GM21529 (cell line): ENCODE measurements around the gene PGAM2.

Experiments used
- ATAC-seq: cut with Tn5 transposase; IDR thresholded peaks from one replicate; pipeline ENCODE4 v1.9.1; 2021; ENCODE audit not compliant: unreplicated experiment

Gene PGAM2

DNA sequence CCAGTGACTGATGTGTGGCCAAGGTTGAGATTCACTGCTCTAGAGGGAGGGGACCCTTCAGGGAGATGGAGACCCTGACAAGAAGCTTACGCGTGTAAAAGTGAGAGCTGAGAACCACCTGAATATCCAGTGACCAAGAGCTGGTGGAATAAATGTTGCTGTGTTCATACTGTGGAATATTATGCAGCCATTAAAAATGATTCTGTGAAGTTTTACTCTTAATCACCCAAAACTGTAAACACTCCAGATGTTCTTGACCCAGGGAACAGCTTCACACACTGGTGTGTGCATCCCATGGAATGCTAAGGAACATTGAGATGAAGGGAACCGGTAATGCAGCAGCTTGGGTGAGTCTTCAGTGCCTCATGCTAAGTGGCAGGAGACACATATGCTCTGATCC, 21.3 kb upstream of the PGAM2 start:
- ATAC-seq, result no peak

DNA sequence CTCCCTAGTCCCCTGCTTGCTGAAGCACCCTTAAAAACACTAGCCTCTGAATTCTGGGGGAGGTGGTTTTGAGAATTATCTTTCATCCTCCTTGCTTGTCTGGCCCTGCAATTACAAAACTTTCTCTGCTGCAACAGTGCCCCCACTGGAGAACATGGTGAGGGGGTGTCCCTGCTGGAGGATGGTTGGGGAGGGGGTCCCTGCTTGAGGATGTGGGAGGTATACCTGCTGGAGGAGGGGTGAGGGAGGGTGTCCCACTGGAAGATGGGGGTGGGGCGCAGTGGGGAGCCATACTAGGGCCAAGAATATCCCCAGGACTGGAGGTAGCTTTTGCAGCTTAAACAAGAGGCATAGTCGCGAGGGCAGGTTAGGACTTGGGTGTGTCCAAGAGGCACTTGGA, 20.2 kb upstream of the PGAM2 start:
- no peak for ATAC-seq

DNA sequence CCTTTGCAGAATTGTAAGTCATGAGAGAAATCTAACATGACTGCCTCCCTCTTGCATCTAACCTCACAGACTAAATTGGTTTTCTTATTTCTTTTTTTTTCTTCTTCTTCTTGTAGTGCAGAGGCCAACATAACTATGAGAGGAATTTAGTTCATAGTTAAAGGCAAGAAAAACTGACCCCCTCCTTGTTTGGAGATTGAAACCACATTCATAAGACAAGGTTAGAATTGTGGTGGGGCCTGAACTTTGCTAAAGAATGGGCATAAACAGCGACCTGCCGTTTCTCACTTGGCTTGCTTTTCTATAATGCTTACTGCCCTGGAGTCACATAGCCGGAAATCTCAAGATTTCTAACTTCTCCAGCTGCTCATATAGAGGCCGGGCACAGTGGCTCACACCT, 19.3 kb upstream of the PGAM2 start:
- ATAC-seq, result no peak

DNA sequence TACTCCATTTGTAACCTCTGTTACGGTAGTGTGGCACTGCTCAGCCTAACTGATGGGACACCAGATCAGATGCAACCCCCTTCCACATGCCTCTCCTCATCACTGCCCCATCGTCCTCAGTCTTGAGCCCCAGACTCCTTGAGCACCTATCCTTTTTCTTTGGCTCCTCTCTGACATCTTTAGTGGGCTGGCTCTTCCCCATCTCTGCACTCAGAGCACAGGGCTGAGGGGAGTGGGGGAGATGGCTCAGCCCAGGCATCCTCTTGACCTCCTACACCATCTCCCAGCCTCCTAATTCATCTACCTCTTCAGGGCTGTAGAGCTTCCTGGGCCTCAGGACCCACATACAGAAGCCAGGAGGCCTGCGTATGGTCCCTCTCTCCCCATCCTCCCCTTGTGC, 18.4 kb upstream of the PGAM2 start:
- ATAC-seq, result no peak

DNA sequence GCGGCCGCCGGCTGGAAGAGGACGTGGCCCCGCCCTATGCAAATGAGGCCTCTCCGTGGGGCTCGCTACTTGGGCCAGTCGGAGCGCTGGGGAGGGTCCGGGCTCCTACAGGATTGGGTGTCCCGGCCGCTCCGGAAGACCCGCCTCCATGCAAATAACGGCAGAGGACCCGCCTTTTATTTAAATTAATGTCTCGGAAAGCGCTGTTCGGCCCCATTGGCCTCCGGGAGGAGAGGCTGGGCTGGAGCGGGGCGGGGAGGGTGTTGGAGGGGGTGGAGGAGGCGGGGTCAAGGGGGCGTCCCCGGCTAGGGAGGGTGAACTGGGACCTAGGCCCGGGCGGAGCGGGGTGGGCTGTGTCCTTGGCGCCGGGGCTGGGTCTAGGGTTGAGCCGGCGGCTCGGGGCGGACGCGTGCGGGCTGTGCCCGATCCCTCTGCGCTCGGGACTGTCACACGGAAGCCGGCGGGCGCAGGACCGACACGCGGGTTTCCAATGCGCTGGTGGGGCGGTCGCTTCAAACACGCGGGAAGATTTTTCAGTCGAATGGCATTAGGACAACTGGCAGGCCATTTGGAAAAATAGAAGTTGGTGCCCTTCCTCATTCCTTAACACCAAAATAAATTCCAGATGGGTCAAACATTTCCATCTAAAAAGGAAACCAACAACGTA, 17.3 kb upstream of the PGAM2 start:
- peak; percentile 91 for ATAC-seq

DNA sequence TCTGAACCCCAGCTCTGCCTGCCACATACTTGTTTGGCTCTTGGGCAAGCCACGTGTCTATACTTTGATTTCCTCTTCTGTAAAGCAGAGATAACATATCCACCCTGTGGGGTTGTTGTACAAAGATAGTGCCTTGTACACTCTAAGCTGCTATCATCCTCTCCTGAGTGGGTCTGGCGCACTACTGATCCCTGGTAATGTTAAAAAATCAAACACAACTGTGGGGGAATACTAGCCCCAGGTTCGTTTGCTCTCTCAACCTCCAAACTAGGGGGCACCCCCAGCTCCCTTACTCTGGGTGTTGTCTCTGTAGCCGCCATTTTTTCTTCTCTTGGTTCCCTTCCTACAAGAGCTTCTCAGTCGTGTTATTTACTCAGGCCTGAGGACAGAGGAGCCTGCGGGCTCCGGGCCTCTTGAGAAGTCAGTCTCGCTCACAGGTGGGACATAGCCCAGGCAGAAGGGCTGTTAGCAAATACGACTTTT, 15.9 kb upstream of the PGAM2 start:
- no peak for ATAC-seq

DNA sequence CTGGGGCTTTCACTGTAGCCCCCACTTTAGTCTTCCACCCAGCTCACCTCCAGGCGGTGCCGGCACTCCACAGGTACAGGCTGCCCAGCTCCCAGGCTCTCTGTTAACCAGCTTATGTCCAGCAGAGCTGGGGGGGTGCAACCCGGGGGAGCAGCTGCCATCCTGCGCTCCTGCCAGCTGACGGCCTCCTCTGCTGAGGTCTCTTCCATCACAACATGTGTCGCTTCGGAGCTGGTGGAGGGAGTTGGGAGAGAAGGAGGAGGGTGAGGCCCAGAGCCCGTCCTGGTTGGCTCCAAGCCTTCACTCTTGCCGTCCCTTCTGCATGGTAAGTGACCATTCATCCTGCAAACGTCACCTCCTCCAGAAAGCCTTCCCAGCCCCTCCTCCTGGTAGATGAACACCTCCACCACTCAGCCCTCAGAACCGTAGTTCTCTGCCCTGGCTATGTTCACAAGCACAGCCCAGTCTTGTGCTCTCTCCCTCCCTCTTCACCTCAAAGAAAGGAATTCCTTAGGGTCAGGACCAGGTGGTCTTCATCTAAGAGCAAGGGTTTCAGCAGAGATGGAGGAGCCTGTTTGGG, 15.4 kb upstream of the PGAM2 start:
- no peak for ATAC-seq

DNA sequence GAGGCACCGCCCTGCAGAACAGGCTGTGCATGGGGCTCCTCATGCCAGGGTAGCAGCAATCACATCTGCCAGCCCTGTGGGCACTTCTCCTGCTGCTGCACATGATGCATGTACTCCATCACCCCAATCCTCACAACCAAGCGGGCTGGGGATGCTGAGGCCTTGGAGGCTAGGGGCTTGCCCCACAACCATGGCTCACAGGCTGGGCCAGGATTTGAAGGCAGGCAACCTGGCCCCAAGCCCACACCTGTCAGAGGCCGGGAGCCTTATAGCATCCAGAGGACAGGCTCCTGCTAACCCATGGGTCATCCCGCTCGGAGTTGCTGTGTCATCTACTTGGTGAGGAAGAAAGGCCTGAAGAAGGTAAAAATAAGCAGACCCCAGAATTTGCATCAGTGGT, 14.8 kb upstream of the PGAM2 start:
- ATAC-seq, result no peak

DNA sequence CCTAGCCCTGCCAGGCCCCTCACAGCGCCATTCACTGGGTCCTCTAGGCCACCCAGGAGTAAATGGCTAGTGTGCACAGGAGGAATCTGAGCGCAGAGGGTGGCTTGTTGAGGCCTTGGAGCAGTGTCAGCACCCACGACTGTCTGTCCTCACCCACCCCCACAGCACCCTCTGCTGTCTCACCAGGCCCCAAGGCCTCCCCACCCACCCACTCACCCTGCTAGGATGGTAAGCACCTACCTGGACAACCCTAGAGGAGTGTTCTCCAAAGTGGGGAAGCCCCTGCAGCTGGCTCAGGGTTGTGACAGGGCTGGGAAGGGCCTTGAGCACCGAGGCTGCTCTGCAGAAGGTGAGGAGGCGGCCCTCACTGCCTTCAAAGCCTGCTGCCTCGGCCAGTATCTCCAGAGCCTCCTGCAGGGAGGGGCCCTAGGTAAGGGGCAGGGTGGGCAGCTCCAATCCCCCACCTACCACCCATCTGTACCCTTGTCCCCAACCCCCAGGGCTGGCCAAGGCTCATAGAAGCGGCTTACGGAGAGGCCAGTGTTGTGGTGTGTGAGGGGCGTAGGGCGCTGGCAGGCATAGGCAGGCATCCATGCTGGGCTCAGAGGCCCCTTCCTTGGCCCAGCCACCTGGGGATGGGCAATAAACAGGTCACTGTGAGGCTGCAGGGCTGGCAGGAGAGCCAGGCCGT, 14.1 kb upstream of the PGAM2 start:
- no peak for ATAC-seq

DNA sequence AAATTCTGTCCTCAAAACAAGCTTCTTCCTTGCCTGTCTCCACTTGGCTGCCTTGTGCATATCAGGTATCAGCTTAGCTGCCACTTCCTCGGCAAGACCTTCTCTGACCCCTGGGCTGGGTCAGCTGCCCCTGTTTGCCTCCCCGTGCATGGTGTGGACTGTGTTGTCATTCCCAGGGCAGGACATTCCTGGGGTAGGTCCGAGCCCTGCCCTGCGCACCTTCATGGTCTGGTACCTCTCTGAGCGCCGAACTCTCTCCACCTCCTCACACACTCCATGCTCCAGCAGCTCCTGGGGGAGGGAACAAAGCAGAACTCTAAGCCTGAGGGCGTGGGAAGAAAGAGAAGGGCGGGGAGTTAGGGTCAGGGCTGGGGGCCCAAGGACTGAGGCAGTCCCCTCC, 13.2 kb upstream of the PGAM2 start:
- no peak for ATAC-seq

DNA sequence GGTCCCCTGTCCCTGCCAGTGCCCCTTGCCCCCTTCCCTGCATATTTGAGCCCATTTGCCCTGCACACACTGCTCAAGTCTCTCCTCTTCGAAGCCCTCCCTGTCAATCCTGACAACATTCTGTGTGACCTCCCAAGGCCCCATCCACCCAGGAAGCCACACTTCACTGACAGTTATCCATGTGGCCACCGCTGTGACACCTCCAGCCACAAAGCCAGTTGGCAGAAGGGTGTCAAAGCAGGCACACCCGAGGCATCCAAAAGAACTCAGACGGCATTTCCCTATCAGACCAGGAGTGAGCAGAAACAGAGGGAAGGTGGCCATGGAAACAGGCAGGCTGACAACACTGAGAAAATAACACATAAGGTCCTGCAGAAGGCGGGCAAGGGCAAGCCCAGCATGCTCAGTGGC, 12.3 kb upstream of the PGAM2 start:
- ATAC-seq, result no peak

DNA sequence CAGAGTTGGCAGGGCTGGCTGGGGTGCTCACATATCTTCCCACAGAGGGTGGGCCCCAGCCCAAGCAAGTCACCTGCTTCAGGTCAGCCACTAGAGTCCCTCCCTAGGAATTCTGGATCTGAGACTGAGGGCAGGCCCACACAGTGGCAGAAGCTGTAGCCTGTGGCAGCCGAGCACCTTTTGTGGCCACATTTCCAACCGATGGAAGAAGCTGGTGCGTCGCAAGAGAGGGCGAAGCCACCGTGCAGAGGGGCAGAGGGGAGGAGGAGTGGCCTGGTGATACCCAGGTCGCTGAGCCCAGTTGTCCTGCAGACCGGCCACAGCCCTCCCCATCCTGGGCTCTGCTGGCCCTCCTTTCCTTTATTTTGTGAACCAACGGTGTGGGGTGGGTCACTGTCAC, 11.7 kb upstream of the PGAM2 start:
- ATAC-seq, result no peak

DNA sequence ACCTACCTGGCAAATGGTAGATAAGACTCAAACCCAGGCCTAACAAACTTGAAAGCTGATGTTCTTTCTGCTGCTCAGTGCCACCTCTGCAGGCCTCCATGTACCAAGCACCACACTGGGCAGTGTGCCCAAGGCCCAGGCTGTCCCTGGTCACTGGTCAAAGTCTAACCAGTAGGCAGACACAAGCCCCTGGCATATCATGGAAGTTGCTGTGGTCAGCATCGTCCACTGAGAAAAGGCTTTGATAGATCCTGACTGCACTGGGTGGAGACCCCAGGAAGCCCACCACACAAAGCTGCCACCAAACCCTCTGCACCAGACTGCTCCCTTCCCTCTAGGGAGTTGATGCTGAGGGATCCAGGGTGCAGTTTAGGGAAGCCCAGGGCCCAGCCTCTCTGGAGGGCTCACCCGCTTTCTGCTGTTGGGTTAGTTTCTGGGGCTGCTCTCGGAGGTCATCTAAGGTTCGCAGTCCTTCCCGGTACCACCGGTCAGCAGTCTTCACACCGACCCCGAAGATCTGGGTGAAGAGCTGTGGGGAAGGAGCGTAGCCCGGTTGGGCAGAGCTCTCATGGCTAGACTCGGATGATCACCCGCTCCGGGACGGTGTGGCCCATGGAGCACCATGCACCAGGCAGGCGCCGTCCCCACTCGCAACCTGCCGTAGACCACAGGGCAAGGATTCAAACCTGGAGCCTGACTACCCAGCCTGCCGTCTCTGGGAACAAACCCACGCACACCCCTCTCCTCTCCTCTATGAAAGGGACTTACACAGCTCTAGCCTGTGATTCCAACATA, 10.9 kb upstream of the PGAM2 start:
- no peak for ATAC-seq

DNA sequence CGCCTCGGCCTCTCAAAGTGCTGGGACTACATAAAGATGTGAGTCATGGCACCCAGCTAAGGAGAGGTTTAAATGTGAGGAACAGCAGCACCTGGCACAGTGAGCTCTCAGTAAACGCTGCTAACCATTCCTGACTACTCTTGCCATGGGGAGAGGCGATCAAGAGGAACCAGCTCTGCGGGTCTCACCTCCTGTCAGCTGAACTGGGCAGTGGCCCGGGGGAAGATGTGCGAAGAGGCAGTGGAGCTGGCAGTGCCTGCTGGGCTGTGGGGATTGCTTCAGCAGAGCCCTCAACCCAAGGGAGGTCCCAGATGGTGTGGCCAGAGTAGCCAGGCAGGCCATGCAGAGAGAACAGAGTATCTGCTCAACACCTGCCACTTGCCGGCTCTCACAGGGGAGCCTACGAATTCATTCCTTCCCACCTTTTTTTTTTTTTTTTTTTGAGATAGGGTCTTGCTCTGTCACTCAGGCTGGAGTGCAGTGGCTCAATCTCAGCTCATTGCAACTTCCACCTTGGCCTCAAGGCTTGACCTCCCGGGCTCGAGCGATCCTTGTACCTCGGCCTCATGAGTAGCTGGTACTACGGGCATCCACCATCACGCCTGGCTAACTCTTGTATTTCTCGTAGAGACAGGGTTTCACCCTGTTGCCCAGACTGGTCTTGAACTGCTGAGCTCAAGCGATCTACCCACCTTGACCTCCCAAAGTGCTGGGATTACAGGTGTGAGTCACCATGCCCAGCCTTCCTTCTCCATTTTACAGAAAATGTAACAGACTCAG, 10.1 kb upstream of the PGAM2 start:
- ATAC-seq, result no peak

DNA sequence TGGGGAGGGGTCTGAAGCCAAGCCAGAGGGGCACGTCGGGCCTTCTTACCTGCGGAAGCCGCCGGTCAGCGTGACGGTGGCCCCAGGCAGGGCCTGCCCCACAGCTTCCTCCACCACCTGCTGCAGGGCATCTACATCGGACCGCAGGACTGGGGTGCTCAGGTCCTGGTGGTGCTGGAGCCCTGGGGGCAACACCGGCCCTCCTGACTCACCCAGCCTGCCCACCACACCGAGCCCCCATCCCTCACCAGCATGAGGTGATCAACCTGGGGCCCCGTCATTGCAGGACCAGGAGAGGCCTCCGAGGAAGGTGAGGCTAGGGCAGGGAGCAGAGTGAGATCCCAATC, 9.0 kb upstream of the PGAM2 start:
- ATAC-seq, result peak; percentile 12

DNA sequence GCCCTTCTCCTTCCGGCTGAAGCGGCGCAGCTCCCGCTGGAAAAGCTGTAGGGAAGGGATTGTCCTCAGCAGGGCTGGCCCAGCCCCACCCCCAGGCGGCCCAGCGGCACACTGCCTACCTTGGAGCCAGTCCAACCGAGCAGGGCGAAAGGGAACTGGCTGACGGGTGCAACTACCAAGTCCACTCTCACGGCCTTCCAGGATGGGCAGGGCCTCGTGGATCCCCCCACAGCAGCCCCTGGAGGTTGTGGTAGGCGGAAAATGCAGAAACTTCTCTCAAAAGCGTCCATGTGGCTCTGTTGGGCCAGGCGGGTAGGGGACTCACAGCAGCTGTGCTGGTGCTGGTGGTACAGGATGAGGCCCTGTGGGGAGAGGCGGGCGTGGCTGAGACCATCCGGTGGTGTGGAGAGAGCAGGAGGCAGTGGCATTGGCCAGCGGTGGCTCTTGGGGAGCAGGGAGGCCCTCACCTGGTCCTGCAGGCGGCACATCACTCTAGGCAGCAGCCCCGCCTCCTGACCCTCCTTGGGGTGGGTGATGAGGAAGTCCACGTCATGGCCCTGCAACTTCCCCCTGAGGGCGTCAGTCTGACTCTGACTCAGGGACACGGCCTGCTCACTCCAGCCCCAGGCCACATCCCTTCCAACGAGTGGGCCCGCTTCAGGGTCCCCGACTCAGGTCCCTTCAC, 8.4 kb upstream of the PGAM2 start:
- peak; percentile 53 for ATAC-seq

DNA sequence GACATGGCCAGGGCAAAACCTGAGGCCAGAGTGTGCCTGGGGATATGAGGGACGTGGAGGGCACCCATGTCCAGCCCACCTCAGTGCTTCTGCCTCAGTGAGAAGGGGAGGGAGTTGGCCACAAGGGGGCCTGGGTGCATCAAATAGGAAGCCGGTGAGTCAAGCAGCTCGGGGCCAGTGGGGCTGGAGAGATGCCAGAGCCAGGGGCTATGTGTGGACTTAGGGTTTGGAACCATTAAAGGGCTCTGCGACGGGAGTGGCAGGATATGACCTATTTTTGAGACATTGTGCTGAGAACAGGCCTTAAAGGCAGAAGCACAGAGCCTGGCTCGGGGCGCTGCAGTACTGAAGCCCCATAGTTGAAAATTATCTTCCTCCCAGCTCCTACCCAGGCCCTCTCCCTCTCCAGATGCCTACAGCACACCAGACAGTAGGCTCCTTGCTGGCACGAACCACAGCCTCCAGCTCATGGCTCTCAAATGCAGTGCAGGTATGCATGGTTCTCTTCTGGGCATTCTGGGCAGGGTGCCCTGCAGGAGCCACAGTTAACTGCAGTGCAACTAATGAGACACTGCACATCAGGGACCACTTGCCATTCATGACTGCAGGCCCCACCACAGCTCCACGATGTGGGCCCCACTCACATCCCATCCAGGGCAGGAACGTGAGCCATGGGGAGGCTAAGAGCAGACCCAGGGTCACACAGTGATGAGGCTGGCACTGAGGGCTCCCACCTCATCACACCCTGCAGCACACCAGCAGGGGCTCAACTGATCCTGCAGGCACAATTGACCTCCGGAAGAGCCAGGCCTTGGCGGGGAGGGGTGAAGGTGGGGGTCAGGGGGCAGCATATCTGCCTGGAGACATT, 7.2 kb upstream of the PGAM2 start:
- ATAC-seq, result no peak

DNA sequence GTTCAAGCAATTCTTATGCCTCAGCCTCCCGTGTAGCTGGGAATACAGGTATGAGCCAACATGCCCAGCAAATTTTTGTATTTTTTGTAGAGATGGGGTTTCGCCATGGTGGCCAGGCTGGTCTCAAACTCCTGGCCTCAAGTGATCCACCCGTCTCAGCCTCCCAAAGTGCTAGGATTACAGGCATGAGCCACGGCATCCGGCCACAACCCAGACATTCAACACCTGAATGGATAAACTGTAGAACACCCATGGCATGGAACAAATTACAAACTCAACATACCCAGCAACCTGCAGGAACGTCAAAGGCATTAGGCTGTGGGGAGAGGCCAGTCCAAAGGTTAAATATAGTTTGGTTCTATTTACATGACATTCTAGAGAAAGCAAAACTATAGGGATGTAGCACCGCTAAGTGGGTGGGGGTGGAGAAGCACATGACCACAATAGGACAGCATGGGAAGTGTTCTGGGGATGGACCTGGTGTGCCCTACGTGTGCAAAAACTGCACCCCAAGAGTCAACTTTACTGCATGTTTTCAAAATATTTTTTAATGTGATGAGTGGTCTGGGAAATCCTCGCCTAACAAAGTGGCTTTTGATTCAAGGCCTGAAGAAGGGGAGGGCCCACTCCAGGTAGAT, 6.5 kb upstream of the PGAM2 start:
- ATAC-seq, result no peak

DNA sequence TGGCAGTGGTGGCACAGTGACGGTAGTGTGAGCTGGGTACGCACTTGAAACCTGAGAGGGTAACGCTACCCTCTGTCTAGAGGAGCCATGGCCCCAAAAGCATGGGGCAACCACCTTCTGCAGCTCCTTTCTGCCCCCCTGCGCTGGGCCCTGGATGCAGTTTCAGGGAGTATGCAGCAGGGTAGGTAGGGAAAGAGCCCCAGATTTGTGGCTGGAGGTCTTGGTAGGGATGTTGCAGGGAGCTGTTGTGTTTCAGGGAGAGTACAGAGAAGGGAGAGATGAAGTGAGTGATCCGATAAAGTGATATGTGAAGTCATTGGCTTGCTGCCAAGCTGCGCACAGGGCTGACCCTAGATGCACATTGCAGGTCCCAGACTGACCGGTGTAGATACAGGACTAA, 2.7 kb upstream of the PGAM2 start:
- ATAC-seq, result no peak
